ENCODE data around the gene TOR1B. TPM values are rescaled to one million over a fixed set of nuclear protein-coding genes. Genes with fewer than 3 reads are reported as not detected.

Gene TOR1B
- total and polyA plus RNA-seq, 2 donors from 2014 or later = 10.1 to 21.4 TPM

- TF ChIP-seq, protein P1, sequence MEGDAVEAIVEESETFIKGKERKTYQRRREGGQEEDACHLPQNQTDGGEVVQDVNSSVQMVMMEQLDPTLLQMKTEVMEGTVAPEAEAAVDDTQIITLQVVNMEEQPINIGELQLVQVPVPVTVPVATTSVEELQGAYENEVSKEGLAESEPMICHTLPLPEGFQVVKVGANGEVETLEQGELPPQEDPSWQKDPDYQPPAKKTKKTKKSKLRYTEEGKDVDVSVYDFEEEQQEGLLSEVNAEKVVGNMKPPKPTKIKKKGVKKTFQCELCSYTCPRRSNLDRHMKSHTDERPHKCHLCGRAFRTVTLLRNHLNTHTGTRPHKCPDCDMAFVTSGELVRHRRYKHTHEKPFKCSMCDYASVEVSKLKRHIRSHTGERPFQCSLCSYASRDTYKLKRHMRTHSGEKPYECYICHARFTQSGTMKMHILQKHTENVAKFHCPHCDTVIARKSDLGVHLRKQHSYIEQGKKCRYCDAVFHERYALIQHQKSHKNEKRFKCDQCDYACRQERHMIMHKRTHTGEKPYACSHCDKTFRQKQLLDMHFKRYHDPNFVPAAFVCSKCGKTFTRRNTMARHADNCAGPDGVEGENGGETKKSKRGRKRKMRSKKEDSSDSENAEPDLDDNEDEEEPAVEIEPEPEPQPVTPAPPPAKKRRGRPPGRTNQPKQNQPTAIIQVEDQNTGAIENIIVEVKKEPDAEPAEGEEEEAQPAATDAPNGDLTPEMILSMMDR (IDR thresholded peaks at IDR 0.05; ENCODE audit: borderline replicate concordance, extremely low read depth, insufficient read depth) = no peak
- intact Hi-C loops (cut with DNase I) = no loop called here
- H3K36me3 ChIP-seq (ENCODE audit: control insufficient read depth in 2 of 3, insufficient read depth in 3 of 3, low read length in 3 of 3) = peaks cover 5 to 21% (median 6%) of the 10 kb centered on the region in 3 donors
- H3K9me3 ChIP-seq (ENCODE audit: control insufficient read depth in 2 of 3, insufficient read depth in 1 of 3, low read length in 3 of 3) = no peaks in the 10 kb centered on the region
- FAIRE-seq = no peak
- H3K27ac ChIP-seq (ENCODE audit: low read depth in 2 of 2, low read length in 2 of 2) = peak overlapping the region in 1 of 2 donors; percentile 28
- peak in 1 of 5 donors; percentile 15 for DNase-seq
- H3K4me1 ChIP-seq (ENCODE audit: control insufficient read depth in 2 of 3, insufficient read depth in 2 of 3, low read depth in 1 of 3, low read length in 3 of 3) = peaks cover 0 to 9% (median 4%) of the 10 kb centered on the region in 3 donors
- peak overlapping the region; percentile 57 to 99 (median 76) for H3K4me3 ChIP-seq (ENCODE audit: low read length in 3 of 3)
- H3K27me3 ChIP-seq (ENCODE audit: control insufficient read depth, insufficient read depth, low read length) = no peaks in the 10 kb centered on the region
- peak overlapping the region; percentile 4 to 84 (median 15) for H3K9ac ChIP-seq (ENCODE audit: low read length in 3 of 3)
Observed at GRCh38 chr9:129835860-129836223, 32.9 kb downstream of the TOR1B start.

DNA sequence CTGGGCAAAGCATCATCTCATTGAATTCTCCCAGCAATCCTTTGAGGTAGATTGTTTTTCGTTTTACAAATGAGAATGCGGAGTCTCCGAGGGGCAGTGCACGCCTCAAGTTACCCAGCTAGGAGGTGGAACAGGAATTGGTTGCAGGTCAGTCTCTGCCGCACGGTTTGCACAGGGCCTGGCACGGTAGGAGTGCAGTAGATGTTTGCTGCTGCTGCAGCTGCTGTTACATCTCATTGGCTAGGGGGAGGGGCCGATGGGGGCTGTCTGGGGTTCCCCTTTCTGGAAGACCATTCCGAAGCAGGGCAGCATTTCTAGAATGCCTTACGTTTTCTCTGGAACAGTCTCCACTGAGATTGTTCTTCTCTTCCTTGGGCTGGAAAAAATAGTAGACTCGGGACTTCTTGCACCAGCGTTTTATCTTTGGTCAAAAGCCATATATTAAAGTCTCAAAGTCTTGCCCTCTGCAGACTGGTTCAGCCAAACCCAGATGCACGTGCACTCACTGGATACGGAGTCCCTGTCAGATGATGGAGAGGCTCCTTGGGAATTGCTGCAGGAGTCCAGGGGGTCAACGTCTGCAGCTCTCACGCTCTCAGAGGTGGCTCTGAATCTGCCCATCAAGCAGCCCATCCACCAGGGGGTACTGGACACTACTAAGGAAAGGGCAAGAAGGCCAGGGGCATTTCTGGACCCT is 33.5 kb downstream of the TOR1B start:
- no peaks in the 10 kb centered on the region for H3K9me3 ChIP-seq (ENCODE audit: control insufficient read depth in 2 of 3, insufficient read depth in 1 of 3, low read length in 3 of 3)
- H3K36me3 ChIP-seq (ENCODE audit: control insufficient read depth in 2 of 3, insufficient read depth in 3 of 3, low read length in 3 of 3) = peaks cover 5 to 15% (median 6%) of the 10 kb centered on the region in 3 donors
- peak overlapping the region; percentile 57 to 99 (median 76) for H3K4me3 ChIP-seq (ENCODE audit: low read length in 3 of 3)
- TF ChIP-seq, protein P1 (IDR thresholded peaks at IDR 0.05; ENCODE audit: borderline replicate concordance, extremely low read depth, insufficient read depth) = no peak
- peak overlapping the region; percentile 4 to 84 (median 15) for H3K9ac ChIP-seq (ENCODE audit: low read length in 3 of 3)
- H3K27ac ChIP-seq (ENCODE audit: low read depth in 2 of 2, low read length in 2 of 2) = no peak overlapping the region
- intact Hi-C loops (cut with DNase I) = no loop called here
- peak in 3 of 5 donors; percentile 17 to 52 (median 24) for DNase-seq
- H3K4me1 ChIP-seq (ENCODE audit: control insufficient read depth in 2 of 3, insufficient read depth in 2 of 3, low read depth in 1 of 3, low read length in 3 of 3) = peaks cover 0 to 9% (median 4%) of the 10 kb centered on the region in 3 donors
- H3K27me3 ChIP-seq (ENCODE audit: control insufficient read depth, insufficient read depth, low read length) = no peaks in the 10 kb centered on the region
- FAIRE-seq = no peak

DNA sequence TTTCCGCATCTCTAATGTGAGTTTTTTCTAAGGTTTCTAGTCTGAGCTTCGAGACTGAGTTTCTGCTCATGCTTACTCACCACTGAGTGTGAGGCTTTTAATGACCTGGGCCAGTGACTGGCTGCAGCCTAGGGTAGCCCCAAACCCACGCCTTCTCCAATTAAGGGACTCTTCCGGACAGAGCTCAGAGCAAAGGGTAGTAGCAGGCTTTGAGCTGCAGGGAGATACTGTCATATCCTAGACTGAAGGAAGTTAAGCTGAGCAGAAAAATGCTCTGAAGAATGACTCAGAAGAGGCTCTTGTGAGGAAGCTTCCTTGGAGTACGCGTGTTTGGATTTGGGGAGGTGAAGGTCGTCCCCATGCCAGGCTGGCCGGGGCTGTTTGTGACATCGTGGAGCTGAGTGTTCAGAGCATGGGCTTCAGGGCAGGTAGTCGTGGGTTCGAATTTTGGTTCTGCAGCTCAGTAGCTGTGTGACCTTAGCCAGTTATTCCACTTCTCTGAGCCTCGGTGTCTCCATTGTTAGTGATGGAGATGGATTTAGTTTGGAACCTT is 35.8 kb downstream of the TOR1B start:
- intact Hi-C loops (cut with DNase I) = no loop called here
- Histone ChIP-seq H3K4me1 (ENCODE audit: control insufficient read depth in 2 of 3, insufficient read depth in 2 of 3, low read depth in 1 of 3, low read length in 3 of 3) (peaks cover 0 to 8% (median 4%) of the 10 kb centered on the region in 3 donors), H3K27ac (ENCODE audit: low read depth in 2 of 2, low read length in 2 of 2) (no peak overlapping the region), H3K9ac (ENCODE audit: low read length in 3 of 3) (no peak overlapping the region), H3K9me3 (ENCODE audit: control insufficient read depth in 2 of 3, insufficient read depth in 1 of 3, low read length in 3 of 3) (no peaks in the 10 kb centered on the region), H3K36me3 (ENCODE audit: control insufficient read depth in 2 of 3, insufficient read depth in 3 of 3, low read length in 3 of 3) (no peaks in the 10 kb centered on the region), H3K27me3 (ENCODE audit: control insufficient read depth, insufficient read depth, low read length) (no peaks in the 10 kb centered on the region), H3K4me3 (ENCODE audit: low read length in 3 of 3) (no peak overlapping the region)
- no peak for FAIRE-seq
- DNase-seq = no peak
- TF ChIP-seq, protein P1 (IDR thresholded peaks at IDR 0.05; ENCODE audit: borderline replicate concordance, extremely low read depth, insufficient read depth) = no peak

All from kidney (tissue), 14 donors.